H1 (cell line): ENCODE data around the gene SCUBE2. TPM values are rescaled to one million over a fixed set of nuclear protein-coding genes. Genes with fewer than 3 reads are reported as not detected.

Experiments used
- CTCF ChIA-PET: fragments of 300-600 bp; sonication (Branson Sonifier 250); formaldehyde crosslinking; loops from one replicate; lab custom pipeline; 2021; ENCODE audit not compliant: partially characterized antibody; lab: Charles Lee
- POLR2A ChIA-PET: fragments of 300-600 bp; sonication (Branson Sonifier 250); formaldehyde crosslinking; loops from one replicate; lab custom pipeline; 2021; ENCODE audit warnings: inconsistent platforms; ENCODE audit not compliant: partially characterized antibody; lab: Charles Lee
- DNase-seq, 2 experiments: peaks; one replicate each; pipeline versions ENCODE4 v3.0.0 to v3.0.0-alpha.2; 2010 to 2022; ENCODE audit warnings: low spot score in 2 of 2, low read depth in 1 of 2, mixed read lengths in 1 of 2
- FAIRE-seq: peaks from 2 replicates; lab custom pipeline; 2011; peaks lifted over from hg19 to GRCh38; lab: Jason Lieb, UNC
- H2AFZ ChIP-seq: 2 replicates; pipeline ENCODE4 v1.8.1; 2012; ENCODE audit warnings: low read length, inconsistent platforms
- H2AK5ac ChIP-seq: 2 replicates; pipeline ENCODE4 v1.6.1; 2013; ENCODE audit warnings: low read depth, low read length
- H2BK120ac ChIP-seq: replicated peaks from 2 replicates; pipeline ENCODE3; 2013; ENCODE audit warnings: low read depth, low read length, inconsistent platforms
- H2BK12ac ChIP-seq: 2 replicates; pipeline ENCODE4 v1.6.1; 2013; ENCODE audit warnings: low read depth, low read length
- H2BK15ac ChIP-seq: 2 replicates; pipeline ENCODE4 v1.6.1; 2013; ENCODE audit warnings: low read length
- H2BK20ac ChIP-seq: 2 replicates; pipeline ENCODE4 v1.6.1; 2013; ENCODE audit warnings: low read length
- H2BK5ac ChIP-seq: 2 replicates; pipeline ENCODE4 v1.6.1; 2013; ENCODE audit warnings: low read depth, low read length
- H3K14ac ChIP-seq: 2 replicates; pipeline ENCODE4 v1.6.1; 2013; ENCODE audit warnings: inconsistent platforms; ENCODE audit not compliant: insufficient read length
- H3K18ac ChIP-seq: 2 replicates; pipeline ENCODE4 v1.6.1; 2013; ENCODE audit warnings: low read length; ENCODE audit errors: extremely low read depth
- H3K23ac ChIP-seq: 2 replicates; pipeline ENCODE4 v1.6.1; 2013; ENCODE audit warnings: inconsistent platforms; ENCODE audit not compliant: insufficient read length
- H3K23me2 ChIP-seq: 2 replicates; pipeline ENCODE4 v1.6.1; 2013; ENCODE audit warnings: low read depth, low read length
- H3K27ac ChIP-seq: 2 replicates; pipeline ENCODE4 v1.6.1; 2011; ENCODE audit warnings: low read depth, low read length, inconsistent platforms
- H3K27me3 ChIP-seq, 4 experiments: replicated peaks in 1 of 4; 1 replicate in 1 of 4; 2 replicates in 3 of 4; pipeline versions ENCODE4 v1.6.1 to v1.8.1; 2011 to 2013; ENCODE audit warnings: low read length in 3 of 4, mild to moderate bottlenecking in 3 of 4, inconsistent platforms in 2 of 4, mixed read lengths in 2 of 4, moderate library complexity in 1 of 4; ENCODE audit not compliant: control insufficient read depth in 3 of 4, insufficient read depth in 3 of 4; ENCODE audit errors: extremely low read depth in 1 of 4
- H3K36me3 ChIP-seq, 4 experiments: 2 replicates each; pipeline versions ENCODE4 v1.6.1 to v1.8.1; 2011 to 2013; ENCODE audit warnings: mild to moderate bottlenecking in 4 of 4, low read length in 3 of 4, moderate library complexity in 2 of 4, control low read depth in 1 of 4, inconsistent platforms in 1 of 4; ENCODE audit not compliant: insufficient read depth in 4 of 4, control insufficient read depth in 2 of 4
- H3K4ac ChIP-seq: replicated peaks from 2 replicates; pipeline ENCODE3; 2013; ENCODE audit warnings: low read length, low read depth, mixed read lengths, inconsistent platforms; ENCODE audit not compliant: insufficient read length
- H3K4me1 ChIP-seq, 4 experiments: replicated peaks in 1 of 4; 1 replicate in 1 of 4; 2 replicates in 3 of 4; pipeline versions ENCODE4 v1.6.1 to v1.8.1; 2011 to 2013; ENCODE audit warnings: low read length in 3 of 4, inconsistent platforms in 2 of 4, mixed read lengths in 1 of 4; ENCODE audit not compliant: insufficient read depth in 4 of 4, control insufficient read depth in 3 of 4
- H3K4me2 ChIP-seq, 2 experiments: 2 replicates each; pipeline versions ENCODE4 v1.6.1 to v1.8.1; 2011 to 2013; ENCODE audit warnings: low read depth in 2 of 2, low read length in 2 of 2, control low read depth in 1 of 2, inconsistent platforms in 1 of 2, mild to moderate bottlenecking in 1 of 2; ENCODE audit not compliant: insufficient read depth in 1 of 2
- H3K4me3 ChIP-seq, 4 experiments: fragments of 200-600, 300-600 bp in 1 of 4; sonication (generic), shearing (Covaris generic), sonication (Bioruptor Twin) in 1 of 4; 2 replicates each; pipeline versions ENCODE4 v1.5.1 to v1.8.1; 2011 to 2016; ENCODE audit warnings: low read length in 4 of 4, low read depth in 3 of 4, control low read depth in 2 of 4, inconsistent platforms in 2 of 4, mild to moderate bottlenecking in 2 of 4, mixed read lengths in 1 of 4, moderate library complexity in 1 of 4; ENCODE audit not compliant: insufficient read depth in 2 of 4; ENCODE audit errors: extremely low read depth in 1 of 4
- H3K56ac ChIP-seq: replicated peaks from 2 replicates; pipeline ENCODE3; 2013; ENCODE audit warnings: low read depth, mild to moderate bottlenecking, mixed read lengths, low read length, inconsistent platforms; ENCODE audit not compliant: insufficient read length
- H3K79me1 ChIP-seq: 2 replicates; pipeline ENCODE4 v1.6.1; 2013; ENCODE audit warnings: low read depth, low read length, control low read depth
- H3K79me2 ChIP-seq, 2 experiments: 2 replicates each; pipeline versions ENCODE4 v1.6.1 to v1.8.1; 2012 to 2013; ENCODE audit warnings: low read length in 2 of 2, mild to moderate bottlenecking in 2 of 2, inconsistent platforms in 1 of 2; ENCODE audit not compliant: insufficient read depth in 2 of 2, control insufficient read depth in 1 of 2
- H3K9ac ChIP-seq, 4 experiments: replicated peaks in 1 of 4; 1 replicate in 1 of 4; 2 replicates in 3 of 4; pipeline versions ENCODE4 v1.6.1 to v1.8.1; 2011 to 2013; ENCODE audit warnings: low read depth in 3 of 4, low read length in 3 of 4, control low read depth in 2 of 4, mild to moderate bottlenecking in 2 of 4, moderate library complexity in 2 of 4, inconsistent platforms in 1 of 4; ENCODE audit errors: extremely low read depth in 1 of 4
- H3K9me3 ChIP-seq, 2 experiments: 2 replicates each; pipeline versions ENCODE4 v1.6.1 to v1.8.1; 2012 to 2013; ENCODE audit warnings: mild to moderate bottlenecking in 2 of 2, moderate library complexity in 2 of 2, control low read depth in 1 of 2, inconsistent platforms in 1 of 2, low read depth in 1 of 2, low read length in 1 of 2, mixed read lengths in 1 of 2; ENCODE audit not compliant: insufficient read depth in 2 of 2
- H4K20me1 ChIP-seq, 2 experiments: replicated peaks in 1 of 2; 2 replicates each; pipeline versions ENCODE3 to v1.8.1; 2011 to 2013; ENCODE audit warnings: inconsistent platforms in 2 of 2, low read length in 2 of 2, mild to moderate bottlenecking in 1 of 2; ENCODE audit not compliant: insufficient read depth in 2 of 2, control insufficient read depth in 1 of 2
- H4K5ac ChIP-seq: 2 replicates; pipeline ENCODE4 v1.6.1; 2013; ENCODE audit warnings: low read length, low read depth, mixed read lengths, inconsistent platforms; ENCODE audit not compliant: insufficient read length
- H4K8ac ChIP-seq: 2 replicates; pipeline ENCODE4 v1.8.0; 2013; ENCODE audit warnings: mild to moderate bottlenecking, moderate library complexity, low read length, inconsistent platforms; ENCODE audit not compliant: insufficient read depth; ENCODE audit errors: extremely low read depth
- H4K91ac ChIP-seq: replicated peaks from 2 replicates; pipeline ENCODE3; 2013; ENCODE audit warnings: low read length, mixed read lengths, inconsistent platforms; ENCODE audit not compliant: insufficient read length
- BACH1 ChIP-seq: IDR thresholded peaks from 2 replicates; pipeline ENCODE4 v1.6.1; 2012; ENCODE audit warnings: low read length, improper control_type of control experiment
- CBX5 ChIP-seq: fragments of 300-800, 300-1000 bp; sonication (generic); IDR thresholded peaks from 2 replicates; pipeline ENCODE4 v1.7.1; 2016; ENCODE audit warnings: antibody characterized with exemption, low read length, low read depth
- CBX8 ChIP-seq: fragments of 300-800, 300-1000 bp; sonication (generic); IDR thresholded peaks from 2 replicates; pipeline ENCODE4 v1.7.1; 2016; ENCODE audit warnings: low read depth, low read length, borderline replicate concordance
- CHD2 ChIP-seq: IDR thresholded peaks from 2 replicates; pipeline ENCODE4 v1.6.1; 2012; ENCODE audit warnings: low read length, improper control_type of control experiment
- FOSL1 ChIP-seq: IDR thresholded peaks from 2 replicates; pipeline ENCODE4 v1.6.1; 2011; ENCODE audit warnings: mild to moderate bottlenecking, low read depth, low read length, moderate library complexity; ENCODE audit not compliant: insufficient read depth
- JUND ChIP-seq: IDR thresholded peaks from 2 replicates; pipeline ENCODE4 v1.6.1; 2011; ENCODE audit warnings: mild to moderate bottlenecking, improper control_type of control experiment, low read length
- PHF8 ChIP-seq: fragments of 200-600 bp; sonication (generic); conservative IDR thresholded peaks from 2 replicates; pipeline ENCODE4 v1.7.1; 2012; ENCODE audit warnings: low read depth, mild to moderate bottlenecking, inconsistent platforms, low read length, moderate library complexity
- POU5F1 ChIP-seq: IDR thresholded peaks from 2 replicates; pipeline ENCODE4 v1.6.1; 2011; ENCODE audit warnings: low read depth, mild to moderate bottlenecking, low read length, moderate library complexity
- RBBP5 ChIP-seq: IDR thresholded peaks from 2 replicates; pipeline ENCODE4 v1.7.1; 2012; ENCODE audit warnings: low read depth, mild to moderate bottlenecking, inconsistent platforms, low read length, moderate library complexity, borderline replicate concordance
- RFX5 ChIP-seq: IDR thresholded peaks from 2 replicates; pipeline ENCODE4 v1.6.1; 2011; ENCODE audit warnings: low read depth, low read length, improper control_type of control experiment, borderline replicate concordance
- SIN3A ChIP-seq, 2 experiments: IDR thresholded peaks in 1 of 2; conservative IDR thresholded peaks in 1 of 2; 2 replicates each; pipeline ENCODE4 v1.6.1; 2011 to 2012; ENCODE audit warnings: low read length in 2 of 2, improper control_type of control experiment in 1 of 2, low read depth in 1 of 2, mild to moderate bottlenecking in 1 of 2
- SIRT6 ChIP-seq: IDR thresholded peaks from one replicate; pipeline ENCODE4 v1.7.1; 2012; ENCODE audit warnings: low read length, inconsistent platforms
- TCF12 ChIP-seq: IDR thresholded peaks from 2 replicates; pipeline ENCODE4 v1.6.1; 2011; ENCODE audit warnings: low read depth, mild to moderate bottlenecking, low read length
- TEAD4 ChIP-seq: IDR thresholded peaks from 2 replicates; pipeline ENCODE4 v1.6.1; 2012; ENCODE audit warnings: low read depth, low read length, inconsistent platforms, mixed read lengths
- ZNF274 ChIP-seq: IDR thresholded peaks from 2 replicates; pipeline ENCODE4 v1.7.0; 2012; ENCODE audit warnings: low read length, borderline replicate concordance; ENCODE audit errors: extremely low read depth
- WGBS, 2 experiments: shearing (Covaris generic) in 1 of 2; methylation state at CpG; one replicate each; pipeline versions ENCODE4 v1.1.6 to v1.1.7; 2013 to 2015; ENCODE audit warnings: low lambda C conversion rate in 2 of 2, mixed read lengths in 2 of 2, inconsistent platforms in 1 of 2, low coverage in 1 of 2, missing lambda C conversion rate in 1 of 2; ENCODE audit not compliant: insufficient replicate concordance in 2 of 2, insufficient coverage in 1 of 2, insufficient read length in 1 of 2; ENCODE audit errors: extremely low coverage in 1 of 2, missing lambda C conversion rate in 1 of 2; 5-methylcytosine and 5-hydroxymethylcytosine counted together
- polyA plus RNA-seq, 7 experiments: library from polyadenylated mRNA; depleted of rRNA in 3 of 7; stranded (reverse) in 5 of 7; unstranded in 2 of 7; fragments of >200 nt in 5 of 7; fragments of 200-250 nt in 2 of 7; gene quantifications; 1 replicate in 5 of 7; 2 replicates in 1 of 7; 4 replicates in 1 of 7; pipeline versions ENCODE4 v1.2.1 to v1.2.3, GENCODE V29; 2011 to 2013; ENCODE audit warnings: missing spikeins in 2 of 7, mixed read lengths in 2 of 7
- total RNA-seq: library from RNA; stranded (reverse); fragmentation: NEBNext Ultra II Directional; extraction: Animal tissue kit (Norgen Biotek cat#: 25700); gene quantifications from 2 replicates; pipeline ENCODE4 v1.2.1, GENCODE V29; 2021

The SCUBE2 gene
- total and polyA plus RNA-seq, 2 of the 8 experiments (the other 6 are each of a cell fraction or from before 2014, with no cell fraction given), result 0.29 to 1.2 TPM

- H3K79me1 ChIP-seq, result no peaks in the 10 kb centered on the region
- no peaks in the 10 kb centered on the region for H3K79me2 ChIP-seq
- 83% methylated on average over 5 of the region's 5 CpGs; no CpG with 5 or more reads in 1 of the 2 experiments for WGBS, 2 experiments
- no peak for FAIRE-seq
- no peak overlapping the region for H3K23ac ChIP-seq
- H4K91ac ChIP-seq, result no peak overlapping the region
- H3K4me3 ChIP-seq, result no peak overlapping the region
- no peak overlapping the region for H3K4me2 ChIP-seq
- H3K9ac ChIP-seq, result no peak overlapping the region
- H2BK15ac ChIP-seq, result no peak overlapping the region
- no peak overlapping the region for H2BK12ac ChIP-seq
- H4K20me1 ChIP-seq, result no peaks in the 10 kb centered on the region
- no peak overlapping the region for H2AFZ ChIP-seq
- no peak overlapping the region for H3K27ac ChIP-seq
- no peak for DNase-seq
- no peak overlapping the region for H3K14ac ChIP-seq
- H3K18ac ChIP-seq, result no peak overlapping the region
- no peaks in the 10 kb centered on the region for H3K9me3 ChIP-seq
- H3K4ac ChIP-seq, result no peak overlapping the region
- ChIA-PET POLR2A (interaction anchor here (0.6 kb wide), 1 partner anchor 33 kb away, joined by 3 read pairs; no protein-coding TSS in a partner anchor), CTCF (interaction anchor here (0.7 to 8.1 kb wide), 3 partner anchors 15 to 65 kb away, joined by 3 to 90 read pairs (median 4); no protein-coding TSS in a partner anchor)
- H3K36me3 ChIP-seq, result no peaks in the 10 kb centered on the region
- H4K5ac ChIP-seq, result no peak overlapping the region
- H2AK5ac ChIP-seq, result no peak overlapping the region
- no peak overlapping the region; the same call in 1 of the 2 replicates for H4K8ac ChIP-seq
- no peak overlapping the region for H3K56ac ChIP-seq
- H2BK5ac ChIP-seq, result no peak overlapping the region
- no peaks in the 10 kb centered on the region for H3K27me3 ChIP-seq
- no peak overlapping the region for H2BK20ac ChIP-seq
- no peaks in the 10 kb centered on the region for H3K23me2 ChIP-seq
- H2BK120ac ChIP-seq, result no peak overlapping the region
- no peaks in the 10 kb centered on the region; a peak in 2 of 7 replicates for H3K4me1 ChIP-seq
- TF ChIP-seq RFX5 (no peak), BACH1 (no peak), CBX8 (no peak), PHF8 (no peak), FOSL1 (no peak), TEAD4 (no peak), ZNF274 (no peak), CBX5 (no peak), TCF12 (no peak), JUND (no peak), SIRT6 (no peak), POU5F1 (no peak), CHD2 (no peak), RBBP5 (no peak), SIN3A (conservative IDR thresholded peaks at IDR 0.05 in 1 of 2, IDR thresholded peaks at IDR 0.05 in 1 of 2; ENCODE audit: low read depth in 1 of 2, low read length in 2 of 2) (no peak)
Measured at GRCh38 chr11:9030601-9031000, 60.8 kb downstream of the SCUBE2 start.
